Measurements from ENCODE around the gene ATP1A1. TPM values are rescaled to one million over a fixed set of nuclear protein-coding genes. Genes with fewer than 3 reads are reported as not detected.

ATP1A1 gene
- total RNA-seq, 2 donors from 2014 or later, result 177 to 206 TPM

DNA sequence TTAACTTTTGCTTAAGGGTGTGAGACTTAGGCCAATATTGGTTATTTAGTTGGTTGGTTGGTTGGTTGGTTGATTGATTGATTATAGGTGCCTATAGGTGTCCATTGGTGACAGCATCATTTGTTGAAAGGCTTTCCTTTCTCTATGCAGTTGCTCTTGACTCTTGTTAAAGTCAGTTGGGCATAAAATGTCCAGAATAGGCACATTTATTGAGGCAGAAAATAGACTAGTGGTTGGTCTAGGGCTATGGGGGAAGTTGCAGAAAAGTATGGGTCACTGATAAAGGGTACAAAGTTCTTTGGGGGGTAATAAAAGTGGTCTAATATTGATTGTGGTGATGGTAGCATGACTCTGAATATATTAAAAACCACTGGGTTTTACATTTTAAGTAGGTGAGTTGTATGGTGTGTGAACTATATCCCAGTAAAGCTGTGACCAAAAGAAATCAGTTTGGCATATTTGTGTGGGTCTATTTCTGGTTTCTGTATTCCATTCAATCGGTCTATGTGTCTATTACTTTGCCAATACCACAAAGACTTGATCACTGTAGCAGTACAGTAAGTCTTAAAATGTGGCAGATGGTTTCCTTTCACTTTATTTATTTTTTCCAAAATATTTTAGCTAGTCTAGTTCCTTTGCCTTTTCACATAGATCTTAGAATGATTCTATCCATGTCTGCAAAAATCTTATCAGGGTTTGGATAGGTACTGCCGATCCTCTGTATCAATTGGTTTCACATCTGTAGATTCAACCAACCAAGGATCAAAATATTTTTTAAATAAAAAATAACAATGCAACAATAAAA, 63.0 kb downstream of the ATP1A1 start:
- Mint-ChIP-seq H3K36me3 (ENCODE audit: insufficient read depth in 2 of 2) (no peaks in the 10 kb centered on the region), H3K4me1 (ENCODE audit: low read depth) (no peaks in the 10 kb centered on the region), H3K9me3 (no peaks in the 10 kb centered on the region), H3K4me3 (no peak overlapping the region), H3K27ac (no peak overlapping the region), H3K27me3 (ENCODE audit: low read depth) (peaks cover 9% of the 10 kb centered on the region)
- ATAC-seq (replicated peaks in 1 of 2) (peak; percentile 39 to 56), DNase-seq (no peak)

DNA sequence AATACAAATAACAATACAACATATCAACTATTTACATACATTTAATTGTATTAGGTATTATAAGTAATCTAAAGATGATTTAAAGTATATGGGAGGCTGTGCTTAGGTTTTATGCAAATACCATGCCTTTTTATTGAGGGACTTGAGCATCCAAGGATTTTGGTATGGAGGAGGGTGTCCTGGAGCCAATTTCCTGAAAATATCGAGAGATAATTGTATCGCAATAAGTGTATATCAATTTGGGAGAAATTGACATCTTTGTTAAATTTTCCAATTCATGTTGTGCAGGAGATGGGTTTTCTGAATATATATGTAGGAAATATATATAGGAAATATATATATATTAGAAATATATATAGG, 63.5 kb downstream of the ATP1A1 start:
- Mint-ChIP-seq H3K4me1 (ENCODE audit: low read depth) (no peaks in the 10 kb centered on the region), H3K27ac (no peak overlapping the region), H3K27me3 (ENCODE audit: low read depth) (peaks cover 9% of the 10 kb centered on the region), H3K9me3 (no peaks in the 10 kb centered on the region), H3K36me3 (ENCODE audit: insufficient read depth in 2 of 2) (no peaks in the 10 kb centered on the region), H3K4me3 (no peak overlapping the region)
- no peak for DNase-seq
- no peak for ATAC-seq (replicated peaks in 1 of 2)

DNA sequence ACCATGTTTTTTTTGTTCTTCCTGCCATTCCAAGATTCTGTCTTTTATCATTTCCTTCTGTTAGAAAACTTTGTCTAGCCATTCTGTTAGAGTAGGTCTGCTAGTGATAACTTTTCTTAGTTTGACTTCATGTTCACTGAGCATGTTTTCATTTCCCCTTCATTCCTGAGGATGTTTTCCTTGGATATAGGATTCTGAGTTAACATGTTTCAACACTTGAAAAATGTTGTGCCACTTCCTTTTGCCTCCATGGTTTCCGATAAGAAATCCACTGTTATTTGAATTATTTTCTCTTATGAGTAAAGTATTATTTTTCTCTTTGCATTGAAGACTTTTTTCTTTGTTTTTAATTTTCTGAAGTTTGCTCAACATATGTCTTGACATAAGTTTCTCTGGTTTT, 66.7 kb downstream of the ATP1A1 start:
- no peak overlapping the region for H3K27ac Mint-ChIP-seq
- no peaks in the 10 kb centered on the region for H3K4me1 Mint-ChIP-seq (ENCODE audit: low read depth)
- H3K36me3 Mint-ChIP-seq (ENCODE audit: insufficient read depth in 2 of 2), result no peaks in the 10 kb centered on the region
- ATAC-seq (replicated peaks in 1 of 2) (no peak), DNase-seq (no peak)
- H3K27me3 Mint-ChIP-seq (ENCODE audit: low read depth), result peaks cover 9% of the 10 kb centered on the region
- no peak overlapping the region for H3K4me3 Mint-ChIP-seq
- H3K9me3 Mint-ChIP-seq, result no peaks in the 10 kb centered on the region

DNA sequence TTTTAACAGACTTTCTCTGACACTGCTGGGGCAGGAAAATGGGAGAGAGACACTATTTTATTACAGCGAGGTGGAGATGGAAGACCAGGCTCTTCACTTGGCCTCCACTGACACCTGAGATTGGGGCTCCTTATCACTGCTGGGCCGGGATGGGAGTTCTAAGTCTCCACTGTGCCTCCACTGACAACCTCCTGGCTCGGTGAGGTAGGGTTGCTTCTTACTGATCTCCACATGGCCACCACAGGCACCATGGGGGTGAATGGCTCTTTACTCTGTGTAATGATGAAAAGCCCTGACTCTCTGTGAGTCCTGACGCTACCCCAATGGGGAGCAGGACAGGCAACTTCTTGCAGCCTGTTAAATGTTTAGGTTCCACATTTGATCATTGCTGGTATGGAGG, 67.7 kb downstream of the ATP1A1 start:
- H3K4me1 Mint-ChIP-seq (ENCODE audit: low read depth), result no peaks in the 10 kb centered on the region

DNA sequence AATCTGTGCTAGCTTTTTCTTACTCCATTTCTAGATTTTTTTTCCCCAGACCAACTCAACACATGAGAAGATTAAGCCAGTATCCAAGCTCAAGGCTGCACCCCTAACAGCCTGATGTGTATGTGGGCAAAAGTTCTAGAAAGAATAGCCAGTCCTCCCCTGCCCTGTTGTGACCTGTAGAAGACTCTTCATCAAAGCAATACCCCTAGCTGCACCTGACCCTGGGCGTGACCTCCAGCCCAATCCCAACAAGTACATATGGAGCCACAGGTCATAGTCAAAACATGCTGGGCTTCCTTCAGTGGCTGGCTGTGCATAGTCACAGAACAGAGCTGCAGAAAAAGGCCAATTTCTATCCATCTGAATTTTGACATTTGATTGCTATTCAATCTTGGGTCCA, 72.5 kb downstream of the ATP1A1 start:
- Mint-ChIP-seq H3K27me3 (ENCODE audit: low read depth) (no peaks in the 10 kb centered on the region), H3K36me3 (ENCODE audit: insufficient read depth in 2 of 2) (no peaks in the 10 kb centered on the region), H3K27ac (no peak overlapping the region), H3K4me3 (no peak overlapping the region), H3K4me1 (ENCODE audit: low read depth) (no peaks in the 10 kb centered on the region), H3K9me3 (no peaks in the 10 kb centered on the region)
- no peak for DNase-seq
- no peak for ATAC-seq (replicated peaks in 1 of 2)

More for the DNA sequence above, 67.7 kb downstream of the ATP1A1 start:
- peaks cover 9% of the 10 kb centered on the region for H3K27me3 Mint-ChIP-seq (ENCODE audit: low read depth)
- ATAC-seq (replicated peaks in 1 of 2) (no peak), DNase-seq (no peak)
- H3K27ac Mint-ChIP-seq, result no peak overlapping the region
- H3K4me3 Mint-ChIP-seq, result no peak overlapping the region
- no peaks in the 10 kb centered on the region for H3K9me3 Mint-ChIP-seq
- no peaks in the 10 kb centered on the region for H3K36me3 Mint-ChIP-seq (ENCODE audit: insufficient read depth in 2 of 2)

DNA sequence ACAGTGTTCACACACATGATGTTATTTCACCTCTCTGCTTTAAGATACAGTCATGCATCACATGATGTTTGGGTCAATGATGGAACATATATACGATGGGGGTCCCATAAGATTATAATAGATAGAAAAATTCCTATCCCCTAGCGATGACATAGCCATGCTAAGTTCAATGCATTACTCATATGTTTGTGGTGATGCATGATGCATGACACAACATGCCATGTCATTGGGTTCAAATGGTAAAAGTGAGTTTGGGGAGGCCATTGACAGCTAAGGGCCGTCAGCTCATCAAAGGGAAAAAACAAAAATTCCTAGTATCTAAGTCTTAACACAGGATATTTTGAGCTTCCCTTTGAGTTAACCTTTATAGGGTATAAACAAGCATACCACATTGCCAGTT, 73.6 kb downstream of the ATP1A1 start:
- H3K27ac Mint-ChIP-seq, result no peak overlapping the region
- no peaks in the 10 kb centered on the region for H3K4me1 Mint-ChIP-seq (ENCODE audit: low read depth)
- no peak overlapping the region for H3K4me3 Mint-ChIP-seq
- no peaks in the 10 kb centered on the region for H3K36me3 Mint-ChIP-seq (ENCODE audit: insufficient read depth in 2 of 2)
- no peaks in the 10 kb centered on the region for H3K27me3 Mint-ChIP-seq (ENCODE audit: low read depth)
- no peaks in the 10 kb centered on the region for H3K9me3 Mint-ChIP-seq
- ATAC-seq (replicated peaks in 1 of 2), result no peak
- DNase-seq, result no peak

DNA sequence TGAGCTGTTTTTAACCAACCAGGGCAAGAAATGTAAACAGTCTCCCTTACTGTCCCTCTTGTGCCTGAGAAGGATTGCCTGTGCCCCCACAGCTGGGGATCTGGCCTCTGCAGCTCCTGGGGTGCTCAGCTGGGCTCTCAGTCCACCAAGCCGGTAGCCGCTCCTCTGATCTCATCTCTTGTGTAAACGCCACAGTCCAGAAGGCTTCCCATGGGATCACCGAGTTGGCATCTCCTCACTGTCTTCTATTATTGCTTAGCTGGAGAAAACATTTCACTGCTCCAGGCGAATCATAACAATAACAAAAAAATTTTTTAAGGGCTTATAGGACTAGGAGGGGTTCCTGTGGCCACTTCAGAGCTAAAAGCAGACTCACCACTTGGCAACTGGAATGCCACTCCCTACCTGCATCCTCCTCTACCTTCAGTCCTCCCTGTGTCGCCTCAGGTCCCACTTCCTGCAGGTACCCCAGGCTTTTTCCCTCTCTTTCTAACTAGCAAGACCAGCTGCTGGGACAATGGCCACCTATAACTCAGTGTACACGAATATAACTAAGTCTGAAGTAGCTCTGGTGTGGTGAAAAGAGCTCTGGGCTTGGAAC, 75.8 kb downstream of the ATP1A1 start:
- Mint-ChIP-seq H3K4me1 (ENCODE audit: low read depth) (no peaks in the 10 kb centered on the region), H3K9me3 (no peaks in the 10 kb centered on the region), H3K27ac (no peak overlapping the region), H3K27me3 (ENCODE audit: low read depth) (no peaks in the 10 kb centered on the region), H3K36me3 (ENCODE audit: insufficient read depth in 2 of 2) (no peaks in the 10 kb centered on the region), H3K4me3 (no peak overlapping the region)
- ATAC-seq (replicated peaks in 1 of 2), result no peak
- no peak for DNase-seq

DNA sequence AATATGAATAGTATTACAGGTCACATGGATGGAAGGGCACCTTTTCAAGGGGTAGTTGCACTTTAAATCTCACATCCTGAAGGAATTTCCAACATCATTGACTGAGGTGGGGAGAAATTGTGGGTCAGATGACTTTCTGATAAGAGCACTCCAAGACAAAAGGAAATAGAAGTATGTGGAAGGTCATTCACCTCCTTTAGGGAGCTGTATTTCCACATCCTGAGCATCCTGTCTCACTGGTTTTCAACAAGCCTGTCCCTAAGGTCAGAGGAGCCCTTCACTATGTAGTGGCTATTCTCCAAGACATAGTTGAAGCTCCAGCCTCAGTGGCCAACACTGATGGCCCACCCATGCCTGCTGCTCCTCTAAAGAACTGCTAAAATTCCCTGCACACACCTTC, 76.5 kb downstream of the ATP1A1 start:
- DNase-seq (no peak), ATAC-seq (replicated peaks in 1 of 2) (no peak)
- H3K4me3 Mint-ChIP-seq, result no peak overlapping the region
- H3K36me3 Mint-ChIP-seq (ENCODE audit: insufficient read depth in 2 of 2), result no peaks in the 10 kb centered on the region
- H3K27ac Mint-ChIP-seq, result no peak overlapping the region
- no peaks in the 10 kb centered on the region for H3K9me3 Mint-ChIP-seq
- H3K27me3 Mint-ChIP-seq (ENCODE audit: low read depth), result no peaks in the 10 kb centered on the region
- no peaks in the 10 kb centered on the region for H3K4me1 Mint-ChIP-seq (ENCODE audit: low read depth)

DNA sequence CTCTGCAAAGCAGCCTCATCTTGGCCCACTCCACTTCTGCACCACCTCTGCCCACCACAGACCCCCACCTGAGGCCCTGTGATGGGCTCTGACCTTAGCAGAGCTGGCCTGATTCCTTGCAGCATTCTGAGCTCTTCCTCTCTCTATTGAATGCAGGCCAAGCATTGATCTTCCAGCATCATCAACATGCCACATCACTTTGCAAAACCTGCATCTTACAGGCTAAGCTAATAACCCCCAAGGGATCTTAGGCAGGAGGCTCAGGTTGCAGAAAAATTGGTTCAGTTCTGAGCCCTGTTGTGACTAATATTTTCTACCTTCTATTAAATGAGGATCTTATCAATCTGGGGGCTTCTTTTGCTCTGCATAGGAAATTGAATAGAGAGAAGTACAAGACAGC, 78.7 kb downstream of the ATP1A1 start:
- no peak for DNase-seq
- ATAC-seq (replicated peaks in 1 of 2), result no peak
- Mint-ChIP-seq H3K4me3 (no peak overlapping the region), H3K9me3 (no peaks in the 10 kb centered on the region), H3K4me1 (ENCODE audit: low read depth) (no peaks in the 10 kb centered on the region), H3K27ac (no peak overlapping the region), H3K36me3 (ENCODE audit: insufficient read depth in 2 of 2) (no peaks in the 10 kb centered on the region), H3K27me3 (ENCODE audit: low read depth) (no peaks in the 10 kb centered on the region)

DNA sequence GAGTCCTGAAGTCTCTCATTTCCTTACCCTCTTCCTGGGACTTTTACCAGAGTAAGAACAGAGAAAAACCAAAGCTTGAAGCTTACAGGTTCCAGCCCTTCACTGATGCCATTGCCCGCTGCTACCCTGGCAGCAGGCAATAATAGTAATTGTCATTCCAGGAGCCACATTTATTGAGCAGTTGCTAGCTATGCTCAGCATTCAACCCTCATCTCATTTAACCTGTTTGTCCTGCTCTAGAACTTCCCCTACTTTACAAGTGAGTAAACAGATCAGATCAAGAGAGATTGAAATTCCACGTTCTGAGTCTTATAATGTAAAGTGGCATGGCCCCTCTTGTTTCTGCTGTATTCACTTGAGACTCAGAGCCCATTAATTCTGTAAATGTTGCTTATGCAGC, 80.4 kb downstream of the ATP1A1 start:
- H3K4me1 Mint-ChIP-seq (ENCODE audit: low read depth), result no peaks in the 10 kb centered on the region
- ATAC-seq (replicated peaks in 1 of 2) (no peak), DNase-seq (no peak)
- H3K27ac Mint-ChIP-seq, result no peak overlapping the region
- no peaks in the 10 kb centered on the region for H3K36me3 Mint-ChIP-seq (ENCODE audit: insufficient read depth in 2 of 2)
- no peak overlapping the region for H3K4me3 Mint-ChIP-seq
- no peaks in the 10 kb centered on the region for H3K9me3 Mint-ChIP-seq
- no peaks in the 10 kb centered on the region for H3K27me3 Mint-ChIP-seq (ENCODE audit: low read depth)

DNA sequence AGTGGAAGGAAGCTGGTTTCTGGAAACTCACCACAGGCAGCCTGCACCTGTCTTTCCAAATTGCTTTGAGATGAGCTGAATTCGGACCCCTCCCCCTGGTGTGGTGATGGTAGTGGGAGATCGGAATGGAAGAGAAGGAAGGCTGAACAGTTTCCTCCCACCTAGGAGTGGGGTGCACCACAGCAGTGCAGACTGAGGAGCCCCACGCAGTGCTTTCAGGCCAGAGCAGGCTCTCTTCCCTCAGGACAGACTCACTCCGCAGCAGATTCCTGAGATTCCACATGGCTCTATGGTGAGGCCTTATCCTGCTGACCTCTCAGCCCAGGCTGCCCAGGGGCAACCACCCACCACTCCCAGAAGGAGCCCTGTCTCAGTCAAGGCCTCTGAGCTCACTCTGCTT, 80.9 kb downstream of the ATP1A1 start:
- no peak for DNase-seq
- ATAC-seq (replicated peaks in 1 of 2), result no peak
- H3K36me3 Mint-ChIP-seq (ENCODE audit: insufficient read depth in 2 of 2), result no peaks in the 10 kb centered on the region
- no peaks in the 10 kb centered on the region for H3K9me3 Mint-ChIP-seq
- H3K4me1 Mint-ChIP-seq (ENCODE audit: low read depth), result no peaks in the 10 kb centered on the region
- no peaks in the 10 kb centered on the region for H3K27me3 Mint-ChIP-seq (ENCODE audit: low read depth)
- H3K4me3 Mint-ChIP-seq, result no peak overlapping the region
- no peak overlapping the region for H3K27ac Mint-ChIP-seq
